ENCODE results near the gene CAPS. TPM values are rescaled to one million over a fixed set of nuclear protein-coding genes. Genes with fewer than 3 reads are reported as not detected.

The CAPS gene
- total RNA-seq, 4 donors from 2014 or later: 1.2 to 2.4 (median 2.0) TPM

GRCh38 chr19:5904352-5905113 is 9.5 kb upstream of the CAPS start, which contains the start of gene VMAC:
VMAC (plus strand) TSS chr19:5904872; CDS start chr19:5904891, 19 bp downstream.
- H3K9me3 ChIP-seq: no peaks in the 10 kb centered on the region
- DNase-seq (peak; percentile 100), ATAC-seq (peak; percentile 81 to 88)
- peak within 1 kb of the TSS; percentile 93 to 98 (median 94) for H3K27ac ChIP-seq
- intact Hi-C loops (cut with DNase I; ENCODE audit: low total_unique reads) (loop anchor here (1.0 to 10.0 kb wide), 5 partner anchors 73 to 830 kb away; partner anchors contain the start of genes ALKBH7, GPR108, MLLT1 and RANBP3), in situ Hi-C loops (cut with MboI; ENCODE audit: low sequenced_read_pairs in 4 of 4) (no loop called here)
- peak within 1 kb of the TSS; percentile 68 to 100 (median 97) for H3K4me3 ChIP-seq
- TF ChIP-seq CTCF (IDR thresholded peaks at IDR 0.05 in 4 of 5, conservative IDR thresholded peaks at IDR 0.05 in 1 of 5) (no peak), POLR2A (IDR thresholded peaks at IDR 0.05) (peak in 1 of 2 donors; percentile 5)
- H3K27me3 ChIP-seq: no peaks in the 10 kb centered on the region
- peaks cover 0 to 12% of the 10 kb centered on the region in 2 donors for H3K36me3 ChIP-seq
- peaks cover 10 to 20% of the 10 kb centered on the region in 2 donors for H3K4me1 ChIP-seq

GRCh38 chr19:5905114-5905778 is 8.8 kb upstream of the CAPS start:
- ATAC-seq: no peak
- in situ Hi-C loops (cut with MboI; ENCODE audit: low sequenced_read_pairs in 4 of 4): no loop called here

GRCh38 chr19:5907241-5907640 is 6.8 kb upstream of the CAPS start:
- H3K36me3 ChIP-seq: peaks cover 0 to 13% of the 10 kb centered on the region in 2 donors
- no peak for DNase-seq
- no peak for TF ChIP-seq CTCF (IDR thresholded peaks at IDR 0.05 in 4 of 5, conservative IDR thresholded peaks at IDR 0.05 in 1 of 5)
- no peaks in the 10 kb centered on the region for H3K9me3 ChIP-seq
- H3K4me3 ChIP-seq: no peak overlapping the region
- no peak for ATAC-seq
- intact Hi-C loops (cut with DNase I; ENCODE audit: low total_unique reads): loop anchor here (10.0 kb wide), 1 partner anchor 828 kb away; the partner anchor contains the start of genes GPR108 and TRIP10
- no peak overlapping the region for H3K27ac ChIP-seq
- in situ Hi-C loops (cut with MboI; ENCODE audit: low sequenced_read_pairs in 4 of 4): no loop called here
- H3K4me1 ChIP-seq: peaks cover 10 to 20% of the 10 kb centered on the region in 2 donors
- no peaks in the 10 kb centered on the region for H3K27me3 ChIP-seq

More at GRCh38 chr19:5905114-5905778, 8.8 kb upstream of the CAPS start:
- Histone ChIP-seq H3K4me3 (peak overlapping the region; percentile 68 to 98 (median 88)), H3K27me3 (no peaks in the 10 kb centered on the region), H3K4me1 (peaks cover 10 to 20% of the 10 kb centered on the region in 2 donors), H3K36me3 (peaks cover 0 to 17% of the 10 kb centered on the region in 2 donors), H3K9me3 (no peaks in the 10 kb centered on the region), H3K27ac (peak overlapping the region; percentile 93 to 98 (median 94))
- intact Hi-C loops (cut with DNase I; ENCODE audit: low total_unique reads): loop anchor here (10.0 kb wide), 1 partner anchor 830 kb away; the partner anchor contains the start of genes GPR108 and TRIP10
- TF ChIP-seq CTCF (IDR thresholded peaks at IDR 0.05 in 4 of 5, conservative IDR thresholded peaks at IDR 0.05 in 1 of 5) (no peak), POLR2A (IDR thresholded peaks at IDR 0.05) (no peak)
- no peak for DNase-seq

GRCh38 chr19:5908773-5909442 is 5.1 kb upstream of the CAPS start:
- DNase-seq (no peak), ATAC-seq (no peak)
- Histone ChIP-seq H3K4me1 (peaks cover 10 to 11% of the 10 kb centered on the region in 2 donors), H3K27ac (no peak overlapping the region), H3K4me3 (no peak overlapping the region), H3K9me3 (no peaks in the 10 kb centered on the region), H3K27me3 (no peaks in the 10 kb centered on the region), H3K36me3 (peaks cover 0 to 13% of the 10 kb centered on the region in 2 donors)
- intact Hi-C loops (cut with DNase I; ENCODE audit: low total_unique reads): loop anchor here (10.0 kb wide), 1 partner anchor 826 kb away; the partner anchor contains the start of genes GPR108 and TRIP10
- TF ChIP-seq CTCF (IDR thresholded peaks at IDR 0.05 in 4 of 5, conservative IDR thresholded peaks at IDR 0.05 in 1 of 5) (no peak), POLR2A (IDR thresholded peaks at IDR 0.05) (no peak)
- in situ Hi-C loops (cut with MboI; ENCODE audit: low sequenced_read_pairs in 4 of 4): no loop called here
